ENCODE measurements around the gene SLC25A13.
"Not testable (repeated sequence)": the region's sequence is repeated elsewhere in the genome, so short reads cannot be mapped to it uniquely, and the experiment has no call there.

SLC25A13 gene

DNA sequence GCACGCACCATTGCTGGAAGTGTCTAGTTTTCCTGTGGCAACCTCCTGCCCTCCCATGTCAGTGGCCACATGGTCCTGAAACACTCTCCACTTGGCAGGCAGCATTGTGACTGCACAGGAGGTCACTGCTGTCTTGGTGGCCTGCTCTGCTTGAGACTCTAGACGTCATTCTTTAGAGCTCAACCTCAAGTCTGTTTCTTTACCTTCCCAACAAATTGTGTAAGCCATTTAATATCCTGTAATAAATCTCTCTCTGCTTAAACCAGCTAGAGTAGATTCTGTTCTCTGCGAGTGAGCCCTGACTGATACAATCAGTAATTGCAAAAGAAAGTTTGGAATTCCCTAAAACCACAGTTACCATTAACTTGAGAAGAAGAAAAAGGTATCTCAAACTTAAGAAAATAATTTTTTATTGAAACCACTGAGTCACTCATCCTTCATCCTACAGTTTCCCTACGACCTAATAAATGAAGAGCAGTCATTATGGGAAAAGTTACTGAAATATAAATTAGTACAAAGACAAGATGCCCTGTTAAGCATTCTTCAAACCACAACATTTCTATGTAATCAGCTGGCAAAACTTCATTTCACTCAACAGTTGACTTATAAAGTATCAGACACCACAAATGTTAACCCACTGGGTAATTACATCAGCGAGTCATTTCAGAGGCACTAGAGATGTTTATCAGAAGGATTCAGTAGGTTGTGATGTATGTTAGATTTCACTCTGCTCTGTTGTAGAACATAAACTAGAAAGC, 18.0 kb downstream of the SLC25A13 start:
- in situ Hi-C loops (cut with HindIII; ENCODE audit: low sequenced_read_pairs), result no loop called here
- TF ChIP-seq, protein P1, sequence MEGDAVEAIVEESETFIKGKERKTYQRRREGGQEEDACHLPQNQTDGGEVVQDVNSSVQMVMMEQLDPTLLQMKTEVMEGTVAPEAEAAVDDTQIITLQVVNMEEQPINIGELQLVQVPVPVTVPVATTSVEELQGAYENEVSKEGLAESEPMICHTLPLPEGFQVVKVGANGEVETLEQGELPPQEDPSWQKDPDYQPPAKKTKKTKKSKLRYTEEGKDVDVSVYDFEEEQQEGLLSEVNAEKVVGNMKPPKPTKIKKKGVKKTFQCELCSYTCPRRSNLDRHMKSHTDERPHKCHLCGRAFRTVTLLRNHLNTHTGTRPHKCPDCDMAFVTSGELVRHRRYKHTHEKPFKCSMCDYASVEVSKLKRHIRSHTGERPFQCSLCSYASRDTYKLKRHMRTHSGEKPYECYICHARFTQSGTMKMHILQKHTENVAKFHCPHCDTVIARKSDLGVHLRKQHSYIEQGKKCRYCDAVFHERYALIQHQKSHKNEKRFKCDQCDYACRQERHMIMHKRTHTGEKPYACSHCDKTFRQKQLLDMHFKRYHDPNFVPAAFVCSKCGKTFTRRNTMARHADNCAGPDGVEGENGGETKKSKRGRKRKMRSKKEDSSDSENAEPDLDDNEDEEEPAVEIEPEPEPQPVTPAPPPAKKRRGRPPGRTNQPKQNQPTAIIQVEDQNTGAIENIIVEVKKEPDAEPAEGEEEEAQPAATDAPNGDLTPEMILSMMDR (IDR thresholded peaks at IDR 0.05; ENCODE audit: low read depth, low read length, missing control alignments), result no peak
- no peak overlapping the region for H3K4me3 ChIP-seq (ENCODE audit: low read depth, low read length)
- peak; percentile 55 for DNase-seq (ENCODE audit: low read depth)

GRCh38 chr7:96303105-96303685, 18.7 kb downstream of the SLC25A13 start:
- DNase-seq (ENCODE audit: low read depth), result no peak
- in situ Hi-C loops (cut with HindIII; ENCODE audit: low sequenced_read_pairs), result no loop called here
- no peak overlapping the region for H3K4me3 ChIP-seq (ENCODE audit: low read depth, low read length)
- TF ChIP-seq, protein P1 (IDR thresholded peaks at IDR 0.05; ENCODE audit: low read depth, low read length, missing control alignments), result no peak

DNA sequence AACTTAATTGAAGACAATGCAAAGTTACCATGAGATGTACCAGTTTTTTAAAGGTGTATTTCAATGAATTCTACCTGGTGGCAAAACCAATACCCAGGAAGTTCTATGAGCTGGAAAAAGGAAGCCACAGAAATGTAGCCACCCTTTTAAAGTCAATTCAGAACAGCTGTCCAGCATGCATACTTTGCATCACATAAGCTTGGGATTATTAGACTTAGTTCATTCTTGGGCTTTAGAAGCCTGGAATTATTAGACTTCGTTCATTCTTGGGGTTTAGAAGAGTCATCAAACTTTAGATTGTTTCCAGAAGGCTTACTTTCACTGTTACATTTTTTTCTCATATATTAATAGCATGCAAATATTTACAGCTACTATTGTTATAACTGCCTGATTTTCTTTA, 20.9 kb downstream of the SLC25A13 start:
- DNase-seq (ENCODE audit: low read depth), result no peak
- H3K4me3 ChIP-seq (ENCODE audit: low read depth, low read length), result no peak overlapping the region
- TF ChIP-seq, protein P1 (IDR thresholded peaks at IDR 0.05; ENCODE audit: low read depth, low read length, missing control alignments), result no peak
- in situ Hi-C loops (cut with HindIII; ENCODE audit: low sequenced_read_pairs), result no loop called here

- in situ Hi-C loops (cut with HindIII; ENCODE audit: low sequenced_read_pairs), result no loop called here
- TF ChIP-seq, protein P1 (IDR thresholded peaks at IDR 0.05; ENCODE audit: low read depth, low read length, missing control alignments), result no peak
- no peak for DNase-seq (ENCODE audit: low read depth)
Observed at GRCh38 chr7:96300502-96300901, 21.4 kb downstream of the SLC25A13 start.

GRCh38 chr7:96299496-96299895, 22.4 kb downstream of the SLC25A13 start:
- in situ Hi-C loops (cut with HindIII; ENCODE audit: low sequenced_read_pairs), result no loop called here
- TF ChIP-seq, protein P1 (IDR thresholded peaks at IDR 0.05; ENCODE audit: low read depth, low read length, missing control alignments), result no peak
- H3K4me3 ChIP-seq (ENCODE audit: low read depth, low read length), result no peak overlapping the region
- no peak for DNase-seq (ENCODE audit: low read depth)

More at GRCh38 chr7:96300502-96300901, 21.4 kb downstream of the SLC25A13 start:
- H3K4me3 ChIP-seq (ENCODE audit: low read depth, low read length), result no peak overlapping the region

DNA sequence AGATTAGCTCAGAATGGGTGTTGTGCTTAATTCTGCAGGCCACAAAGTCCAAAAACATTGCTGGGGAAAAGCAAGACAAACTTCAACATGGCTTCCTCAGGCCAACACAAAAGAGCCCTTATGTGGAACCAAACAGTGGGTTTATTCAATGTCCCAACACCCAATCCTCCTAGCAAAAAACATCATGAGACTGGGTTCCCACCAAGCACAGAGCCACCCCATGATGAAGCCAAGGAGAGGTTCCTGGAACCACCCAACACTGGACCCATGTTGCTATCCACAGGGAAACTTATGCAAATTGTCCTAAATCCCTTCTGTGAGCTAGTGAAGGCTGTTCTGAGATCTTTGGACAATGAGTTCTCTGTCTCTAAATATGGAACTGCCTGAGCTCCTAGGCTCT, 24.0 kb downstream of the SLC25A13 start:
- DNase-seq (ENCODE audit: low read depth), result no peak
- TF ChIP-seq, protein P1 (IDR thresholded peaks at IDR 0.05; ENCODE audit: low read depth, low read length, missing control alignments), result no peak
- H3K4me3 ChIP-seq (ENCODE audit: low read depth, low read length), result no peak overlapping the region
- in situ Hi-C loops (cut with HindIII; ENCODE audit: low sequenced_read_pairs), result no loop called here

GRCh38 chr7:96297446-96297845, 24.5 kb downstream of the SLC25A13 start:
- DNase-seq (ENCODE audit: low read depth); in situ Hi-C loops (cut with HindIII; ENCODE audit: low sequenced_read_pairs); H3K4me3 ChIP-seq (ENCODE audit: low read depth, low read length): not testable (repeated sequence)

GRCh38 chr7:96293911-96294310, 28.0 kb downstream of the SLC25A13 start:
- in situ Hi-C loops (cut with HindIII; ENCODE audit: low sequenced_read_pairs); DNase-seq (ENCODE audit: low read depth); H3K4me3 ChIP-seq (ENCODE audit: low read depth, low read length): not testable (repeated sequence)

Data from astrocyte of the cerebellum (primary cell).